MCF 10A (cell line): Measurements from ENCODE around the gene TSKS. TPM values are rescaled to one million over a fixed set of nuclear protein-coding genes. Genes with fewer than 3 reads are reported as not detected.

ENCODE experiments used
- BruUV-seq: library from RNA; stranded (reverse); fragments of 400-500 nt; replicated peaks from 2 replicates; lab custom pipeline; 2021; lab: Mats Ljungman, UMichigan
- CTCF ChIA-PET: fragments of 300-600 bp; sonication (Branson Sonifier 250); formaldehyde crosslinking; extraction: SDS; loops from one replicate; lab custom pipeline; 2021; ENCODE audit warnings: antibody characterized with exemption, inconsistent platforms; lab: Yijun Ruan, JAX
- POLR2A ChIA-PET: fragments of 300-600, 350-650 bp; sonication (Branson Sonifier 250); formaldehyde crosslinking; extraction: SDS; loops from one replicate; lab custom pipeline; 2020; ENCODE audit warnings: antibody characterized with exemption, inconsistent platforms; lab: Yijun Ruan, JAX
- DNase-seq: peaks from one replicate; pipeline ENCODE4 v3.0.0-alpha.2; 2018; ENCODE audit not compliant: unreplicated experiment
- H3K27ac Mint-ChIP-seq: one replicate; pipeline ENCODE4 v1.8.0; 2022; ENCODE audit warnings: mild to moderate bottlenecking, low read depth, mixed read lengths; ENCODE audit not compliant: unreplicated experiment
- H3K27me3 Mint-ChIP-seq: one replicate; pipeline ENCODE4 v1.8.0; 2022; ENCODE audit warnings: mixed read lengths; ENCODE audit not compliant: insufficient read depth, unreplicated experiment
- H3K36me3 Mint-ChIP-seq: one replicate; pipeline ENCODE4 v1.8.0; 2022; ENCODE audit warnings: mild to moderate bottlenecking, moderate library complexity, mixed read lengths; ENCODE audit not compliant: insufficient read depth, unreplicated experiment
- H3K4me1 Mint-ChIP-seq: one replicate; pipeline ENCODE4 v1.8.0; 2022; ENCODE audit warnings: mixed read lengths; ENCODE audit not compliant: insufficient read depth, unreplicated experiment
- H3K4me3 Mint-ChIP-seq: one replicate; pipeline ENCODE4 v1.8.0; 2022; ENCODE audit warnings: mild to moderate bottlenecking, moderate library complexity, mixed read lengths; ENCODE audit not compliant: unreplicated experiment
- H3K9me3 Mint-ChIP-seq: one replicate; pipeline ENCODE4 v1.8.0; 2022; ENCODE audit warnings: mixed read lengths; ENCODE audit not compliant: unreplicated experiment
- intact Hi-C: fragments of 100-400 bp; cut with micrococcal nuclease; formaldehyde crosslinking; loops from 2 replicates; pipeline ENCODE4 v1.14.1; 2022
- microRNA-seq: library from miRNA; unstranded; fragments of <30 nt; microRNA quantifications from one replicate; pipeline ENCODE4 v1.2.0, GENCODE V29; 2022
- total RNA-seq: library from RNA; stranded (reverse); gene quantifications from 2 replicates; pipeline ENCODE4 v1.2.3, GENCODE V29; 2022
- TF ChIP-seq, protein P1 (sequence below): fragments of 200-600 bp; IDR thresholded peaks from one replicate; pipeline ENCODE4 v1.8.0; 2022; ENCODE audit warnings: antibody characterized with exemption, mild to moderate bottlenecking; ENCODE audit not compliant: unreplicated experiment

The TSKS gene
- total RNA-seq, 1 experiment from 2014 or later: not detected

DNA sequence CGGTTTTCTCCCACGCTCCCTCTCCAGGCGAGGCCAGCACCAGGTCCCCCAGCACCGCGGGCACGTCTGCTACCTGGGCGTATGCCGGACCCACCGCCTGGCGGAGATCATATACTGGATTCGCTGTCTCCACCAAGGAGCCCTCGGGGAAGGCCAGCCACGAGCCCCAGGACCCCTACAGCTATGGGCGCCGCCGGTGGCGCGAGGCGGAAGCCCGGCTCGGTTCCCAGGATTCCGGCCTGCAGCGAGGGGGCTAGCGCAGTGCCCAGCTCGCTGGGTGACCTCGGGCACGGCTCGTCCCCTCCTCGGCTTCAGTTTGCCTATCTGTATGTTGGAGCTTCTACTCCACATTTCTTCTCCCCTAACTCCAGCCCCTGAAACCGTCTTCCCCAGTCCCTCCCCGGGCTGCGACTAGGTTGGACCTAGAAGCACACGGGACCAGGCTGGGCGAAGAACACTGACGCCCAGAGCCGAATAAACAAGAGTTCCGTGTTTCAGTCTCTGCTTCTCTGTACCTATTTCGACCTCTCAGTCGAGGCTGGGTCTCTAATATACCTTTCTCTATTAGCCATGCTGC, 72.9 kb downstream of the TSKS start:
- no peak overlapping the region for H3K27ac Mint-ChIP-seq
- H3K4me1 Mint-ChIP-seq: peaks cover 14% of the 10 kb centered on the region
- no peaks in the 10 kb centered on the region for H3K27me3 Mint-ChIP-seq
- TF ChIP-seq, protein P1, sequence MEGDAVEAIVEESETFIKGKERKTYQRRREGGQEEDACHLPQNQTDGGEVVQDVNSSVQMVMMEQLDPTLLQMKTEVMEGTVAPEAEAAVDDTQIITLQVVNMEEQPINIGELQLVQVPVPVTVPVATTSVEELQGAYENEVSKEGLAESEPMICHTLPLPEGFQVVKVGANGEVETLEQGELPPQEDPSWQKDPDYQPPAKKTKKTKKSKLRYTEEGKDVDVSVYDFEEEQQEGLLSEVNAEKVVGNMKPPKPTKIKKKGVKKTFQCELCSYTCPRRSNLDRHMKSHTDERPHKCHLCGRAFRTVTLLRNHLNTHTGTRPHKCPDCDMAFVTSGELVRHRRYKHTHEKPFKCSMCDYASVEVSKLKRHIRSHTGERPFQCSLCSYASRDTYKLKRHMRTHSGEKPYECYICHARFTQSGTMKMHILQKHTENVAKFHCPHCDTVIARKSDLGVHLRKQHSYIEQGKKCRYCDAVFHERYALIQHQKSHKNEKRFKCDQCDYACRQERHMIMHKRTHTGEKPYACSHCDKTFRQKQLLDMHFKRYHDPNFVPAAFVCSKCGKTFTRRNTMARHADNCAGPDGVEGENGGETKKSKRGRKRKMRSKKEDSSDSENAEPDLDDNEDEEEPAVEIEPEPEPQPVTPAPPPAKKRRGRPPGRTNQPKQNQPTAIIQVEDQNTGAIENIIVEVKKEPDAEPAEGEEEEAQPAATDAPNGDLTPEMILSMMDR: no peak
- BruUV-seq: no TSS peak
- no peaks in the 10 kb centered on the region for H3K9me3 Mint-ChIP-seq
- CTCF ChIA-PET: no interaction called here
- no peak for DNase-seq
- H3K36me3 Mint-ChIP-seq: peaks cover 38% of the 10 kb centered on the region
- POLR2A ChIA-PET: interaction anchor here (0.6 to 0.7 kb wide), 2 partner anchors 12 to 77 kb away, joined by 3 to 4 read pairs; no protein-coding TSS in a partner anchor
- intact Hi-C loops: no loop called here
- H3K4me3 Mint-ChIP-seq: peak overlapping the region; percentile 56

Small RNA genes within 50 kb of the gene (microRNA-seq; reads per million reads assigned to microRNA genes)
- gene MIR6799: 4.0 reads per million, percentile 30 among the genes with 10 or more reads in this experiment

Other genes starting within 250 kb of the TSKS start
- gene RCN3, start 235.3 kb downstream of the TSKS start, total RNA-seq: not detected in 2 replicates
- gene NOSIP, start 182.8 kb downstream of the TSKS start, total RNA-seq: 54.4 and 57.9 TPM in 2 replicates
- gene PRRG2, start 182.0 kb downstream of the TSKS start, total RNA-seq: 3.9 and 4.7 TPM in 2 replicates
- 19.0 and 20.2 TPM in 2 replicates for gene PRR12, start 172.1 kb downstream of the TSKS start, total RNA-seq
- 37.6 and 56.5 TPM in 2 replicates for gene RRAS, start 123.2 kb downstream of the TSKS start, total RNA-seq
- 81.3 and 101 TPM in 2 replicates for gene SCAF1, start 121.1 kb downstream of the TSKS start, total RNA-seq
- 65.6 and 82.2 TPM in 2 replicates for gene IRF3, start 97.4 kb downstream of the TSKS start, total RNA-seq
- gene BCL2L12, start 97.4 kb downstream of the TSKS start, total RNA-seq: 29.4 and 36.0 TPM in 2 replicates
- gene PRMT1, start 86.0 kb downstream of the TSKS start, total RNA-seq: 236 and 304 TPM in 2 replicates
- 1.8 and 2.9 TPM in 2 replicates for gene ADM5, start 73.7 kb downstream of the TSKS start, total RNA-seq
- not detected in 2 replicates for gene CPT1C, start 72.2 kb downstream of the TSKS start, total RNA-seq
- gene AP2A1, start 3.7 kb upstream of the TSKS start, total RNA-seq: 70.5 and 80.0 TPM in 2 replicates
- gene FUZ, start 50.0 kb upstream of the TSKS start, total RNA-seq: 10.9 and 19.0 TPM in 2 replicates
- gene MED25, start 55.0 kb upstream of the TSKS start, total RNA-seq: 39.9 and 43.2 TPM in 2 replicates
- 68.5 and 78.8 TPM in 2 replicates for gene PTOV1, start 87.9 kb upstream of the TSKS start, total RNA-seq
- 70.7 and 90.3 TPM in 2 replicates for gene PNKP, start 104.3 kb upstream of the TSKS start, total RNA-seq
- gene AKT1S1, start 114.0 kb upstream of the TSKS start, total RNA-seq: 74.7 and 79.2 TPM in 2 replicates
- 25.2 and 25.5 TPM in 2 replicates for gene TBC1D17, start 114.4 kb upstream of the TSKS start, total RNA-seq
- gene IL4I1, start 133.6 kb upstream of the TSKS start, total RNA-seq: 0.37 TPM in 1 of 2 replicates, not detected in the other
- gene ATF5, start 165.9 kb upstream of the TSKS start, total RNA-seq: 23.7 and 24.5 TPM in 2 replicates
- gene NUP62, start 166.2 kb upstream of the TSKS start, total RNA-seq: 42.0 and 44.9 TPM in 2 replicates
- not detected in 2 replicates for gene SIGLEC11, start 197.9 kb upstream of the TSKS start, total RNA-seq